LNCaP clone FGC (cell line): ENCODE data around the gene FGF14.

Experiments used
- DNase-seq: peaks from one replicate; pipeline ENCODE4 v3.0.0-alpha.2; 2011; ENCODE audit warnings: low read depth
- H3K4me3 ChIP-seq: 2 replicates; pipeline ENCODE4 v1.5.1; 2011; ENCODE audit warnings: mild to moderate bottlenecking, low read depth, low read length, control low read depth
- TF ChIP-seq, protein P1 (sequence below): IDR thresholded peaks from 2 replicates; pipeline ENCODE4 v1.5.1; 2012; ENCODE audit warnings: mild to moderate bottlenecking; ENCODE audit not compliant: control insufficient read depth, insufficient read depth; ENCODE audit errors: extremely low read depth

FGF14 gene

GRCh38 chr13:102234618-102235017 is 167.2 kb downstream of the FGF14 start:
- TF ChIP-seq, protein P1, sequence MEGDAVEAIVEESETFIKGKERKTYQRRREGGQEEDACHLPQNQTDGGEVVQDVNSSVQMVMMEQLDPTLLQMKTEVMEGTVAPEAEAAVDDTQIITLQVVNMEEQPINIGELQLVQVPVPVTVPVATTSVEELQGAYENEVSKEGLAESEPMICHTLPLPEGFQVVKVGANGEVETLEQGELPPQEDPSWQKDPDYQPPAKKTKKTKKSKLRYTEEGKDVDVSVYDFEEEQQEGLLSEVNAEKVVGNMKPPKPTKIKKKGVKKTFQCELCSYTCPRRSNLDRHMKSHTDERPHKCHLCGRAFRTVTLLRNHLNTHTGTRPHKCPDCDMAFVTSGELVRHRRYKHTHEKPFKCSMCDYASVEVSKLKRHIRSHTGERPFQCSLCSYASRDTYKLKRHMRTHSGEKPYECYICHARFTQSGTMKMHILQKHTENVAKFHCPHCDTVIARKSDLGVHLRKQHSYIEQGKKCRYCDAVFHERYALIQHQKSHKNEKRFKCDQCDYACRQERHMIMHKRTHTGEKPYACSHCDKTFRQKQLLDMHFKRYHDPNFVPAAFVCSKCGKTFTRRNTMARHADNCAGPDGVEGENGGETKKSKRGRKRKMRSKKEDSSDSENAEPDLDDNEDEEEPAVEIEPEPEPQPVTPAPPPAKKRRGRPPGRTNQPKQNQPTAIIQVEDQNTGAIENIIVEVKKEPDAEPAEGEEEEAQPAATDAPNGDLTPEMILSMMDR: no peak
- no peak for DNase-seq
- H3K4me3 ChIP-seq: no peak overlapping the region

DNA sequence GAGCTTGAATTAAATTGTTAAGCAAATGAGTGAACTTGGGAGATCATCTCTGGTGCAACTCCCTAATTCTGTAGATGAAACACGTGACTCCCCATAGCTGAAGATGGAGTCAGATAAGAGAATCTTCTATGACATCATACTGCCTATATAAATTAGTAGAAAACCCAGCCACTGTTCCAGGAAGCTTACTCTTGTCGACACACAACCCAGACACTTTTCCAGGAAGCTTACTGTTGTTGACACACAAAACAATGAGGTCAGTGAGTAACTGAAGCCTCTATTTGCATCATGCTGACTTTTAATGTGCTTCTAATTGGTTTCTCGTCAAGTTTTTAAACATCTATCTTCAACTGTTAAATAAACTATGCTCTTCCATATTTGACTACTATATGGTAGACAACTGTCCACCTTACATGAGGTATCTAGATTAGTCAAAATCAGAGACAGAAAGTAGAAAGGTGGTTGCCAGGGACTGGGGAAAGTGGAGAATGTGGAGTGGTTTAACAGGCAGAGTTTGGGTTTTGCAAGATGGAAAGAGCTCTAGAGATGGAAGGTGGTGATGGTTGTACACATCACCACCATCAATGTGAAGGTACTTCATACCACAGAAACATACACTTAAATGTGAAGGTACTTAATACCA is 168.2 kb downstream of the FGF14 start:
- H3K4me3 ChIP-seq: no peak overlapping the region
- TF ChIP-seq, protein P1: no peak
- peak; percentile 22 for DNase-seq

DNA sequence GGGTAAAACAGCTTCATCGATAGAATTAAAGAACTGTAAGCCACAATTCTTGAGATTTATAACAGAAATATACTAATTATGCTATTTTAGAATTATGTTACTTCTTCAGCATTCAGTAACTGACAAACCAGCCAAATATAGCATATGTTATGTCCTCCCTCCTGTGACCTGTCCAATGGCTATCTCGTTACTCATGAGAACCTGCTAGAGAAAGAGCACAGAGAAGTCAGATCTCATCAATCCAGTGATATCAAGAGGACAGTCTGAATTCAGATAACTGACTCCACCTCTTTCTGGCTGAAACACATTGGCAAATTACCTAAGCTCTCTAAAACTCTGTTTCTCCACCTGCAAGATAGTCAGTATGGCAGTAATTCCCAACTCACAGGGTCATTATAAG is 170.4 kb downstream of the FGF14 start:
- DNase-seq: no peak
- TF ChIP-seq, protein P1: no peak

GRCh38 chr13:102227741-102228140 is 174.1 kb downstream of the FGF14 start:
- H3K4me3 ChIP-seq: no peak overlapping the region
- TF ChIP-seq, protein P1: no peak
- no peak for DNase-seq

More for the DNA sequence above, 170.4 kb downstream of the FGF14 start:
- H3K4me3 ChIP-seq: no peak overlapping the region

DNA sequence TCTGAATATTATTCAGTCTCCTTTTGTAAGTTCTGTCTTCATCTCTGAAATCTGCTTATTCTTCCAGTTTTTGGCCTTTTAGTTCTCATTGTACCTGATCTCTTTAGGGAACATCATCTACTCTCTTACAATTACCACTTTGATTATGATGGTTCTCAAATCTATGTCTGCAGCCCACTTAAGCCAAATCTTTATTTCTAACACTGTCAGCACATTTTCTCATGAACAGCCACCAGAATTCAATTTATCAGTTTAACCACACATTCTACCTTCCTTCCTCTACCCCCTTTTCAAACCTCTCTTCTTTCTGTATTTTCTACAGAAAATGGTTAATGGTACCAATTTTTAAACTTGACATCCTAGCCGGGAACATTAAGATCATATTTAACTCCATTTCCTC is 175.3 kb downstream of the FGF14 start:
- no peak overlapping the region for H3K4me3 ChIP-seq
- DNase-seq: no peak
- TF ChIP-seq, protein P1: no peak

GRCh38 chr13:102225892-102226291 is 176.0 kb downstream of the FGF14 start:
- TF ChIP-seq, protein P1: no peak
- H3K4me3 ChIP-seq: no peak overlapping the region
- DNase-seq: no peak

DNA sequence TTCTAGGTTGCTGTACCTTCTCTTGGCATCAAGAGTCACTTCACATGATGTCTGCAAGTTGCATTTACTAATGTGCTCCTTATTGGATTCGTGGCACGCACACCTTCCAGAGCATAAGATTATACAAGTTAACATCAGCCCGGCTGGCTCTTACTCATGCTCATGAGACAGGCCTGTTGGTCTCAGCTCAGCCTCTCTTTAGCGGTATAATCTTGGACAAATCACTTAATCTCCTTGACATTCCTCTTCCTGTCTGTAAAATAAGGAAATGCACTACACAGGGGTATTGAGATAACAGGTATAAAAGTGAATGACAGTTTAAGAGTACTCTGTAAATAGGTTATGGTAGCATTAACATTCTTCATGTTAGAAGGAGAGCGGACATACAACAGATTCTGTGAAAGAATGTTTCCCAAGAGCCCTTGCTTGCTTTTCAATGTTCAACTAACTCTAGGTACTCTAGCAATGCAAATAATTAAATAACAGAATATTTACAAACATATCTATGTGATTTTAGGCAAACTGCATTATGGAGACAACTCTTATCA is 181.1 kb downstream of the FGF14 start:
- no peak overlapping the region for H3K4me3 ChIP-seq
- TF ChIP-seq, protein P1: no peak
- no peak for DNase-seq
